22Rv1 (cell line): ENCODE results near the gene ALDH6A1.
A peak's percentile ranks its signal among the peaks of the same experiment; 100 is the strongest.

Experiments
- H3K27ac ChIP-seq: fragments of 450-650 bp; 2 replicates; pipeline ENCODE4 v1.5.1; 2017
- ZFX ChIP-seq: fragments of 450-650 bp; IDR thresholded peaks from 2 replicates; pipeline ENCODE4 v1.6.1; 2017; ENCODE audit warnings: antibody characterized with exemption, borderline replicate concordance
- TF ChIP-seq, protein P1 (sequence below): fragments of 450-650 bp; IDR thresholded peaks from 2 replicates; pipeline ENCODE4 v1.5.1; 2017; ENCODE audit warnings: mild to moderate bottlenecking

ALDH6A1 gene

DNA sequence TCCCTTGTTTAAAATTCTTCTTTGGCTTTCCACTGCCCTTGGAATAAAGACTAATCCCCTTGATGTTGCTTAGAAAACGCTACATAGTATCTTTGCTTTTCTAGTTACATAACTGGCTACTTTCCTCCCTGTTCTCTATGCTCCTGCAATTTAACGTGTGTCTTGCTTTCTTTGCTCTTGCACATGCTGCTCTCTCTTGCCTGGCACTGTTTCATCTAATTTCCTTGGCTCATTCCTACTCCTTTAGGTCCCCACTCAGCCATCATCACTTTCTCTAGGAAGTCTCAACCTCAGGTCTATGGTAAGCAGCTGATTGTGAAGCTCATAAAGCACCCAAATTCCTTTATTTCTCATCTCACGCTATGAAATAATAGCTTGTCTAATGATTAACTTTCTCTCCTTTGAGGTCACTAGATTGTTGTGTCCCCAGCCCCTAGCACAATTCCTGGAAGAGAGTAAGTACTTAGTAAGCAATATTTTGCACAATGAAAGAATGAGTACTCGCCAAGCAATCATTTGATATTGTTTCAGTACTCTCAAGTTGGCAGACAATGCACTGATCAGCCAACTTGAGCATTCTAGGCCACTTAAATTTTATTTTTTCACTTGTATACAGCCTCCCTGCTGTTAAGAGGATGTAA is 3.3 kb downstream of the ALDH6A1 start:
- TF ChIP-seq ZFX = no peak
- H3K27ac ChIP-seq = no peak overlapping the region

DNA sequence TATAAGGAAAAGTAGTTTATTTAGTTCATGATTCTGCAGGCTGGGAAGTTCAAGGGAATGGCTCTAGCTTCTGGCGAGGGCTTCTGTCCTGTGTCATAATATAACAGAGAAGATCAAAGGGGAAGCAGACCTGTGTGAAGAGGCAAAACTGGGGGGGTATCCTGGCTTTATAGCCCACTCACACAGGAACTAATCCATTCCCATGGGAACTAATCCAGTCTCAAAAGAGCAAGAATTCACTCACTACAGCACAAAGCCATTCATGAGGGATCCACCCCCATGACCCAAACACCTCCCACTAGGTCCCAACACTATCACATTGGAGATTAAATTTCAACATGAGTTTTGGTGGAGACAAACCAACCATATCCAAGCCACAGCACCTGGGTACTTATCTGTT is 6.9 kb downstream of the ALDH6A1 start:
- H3K27ac ChIP-seq = no peak overlapping the region
- TF ChIP-seq, protein P1, sequence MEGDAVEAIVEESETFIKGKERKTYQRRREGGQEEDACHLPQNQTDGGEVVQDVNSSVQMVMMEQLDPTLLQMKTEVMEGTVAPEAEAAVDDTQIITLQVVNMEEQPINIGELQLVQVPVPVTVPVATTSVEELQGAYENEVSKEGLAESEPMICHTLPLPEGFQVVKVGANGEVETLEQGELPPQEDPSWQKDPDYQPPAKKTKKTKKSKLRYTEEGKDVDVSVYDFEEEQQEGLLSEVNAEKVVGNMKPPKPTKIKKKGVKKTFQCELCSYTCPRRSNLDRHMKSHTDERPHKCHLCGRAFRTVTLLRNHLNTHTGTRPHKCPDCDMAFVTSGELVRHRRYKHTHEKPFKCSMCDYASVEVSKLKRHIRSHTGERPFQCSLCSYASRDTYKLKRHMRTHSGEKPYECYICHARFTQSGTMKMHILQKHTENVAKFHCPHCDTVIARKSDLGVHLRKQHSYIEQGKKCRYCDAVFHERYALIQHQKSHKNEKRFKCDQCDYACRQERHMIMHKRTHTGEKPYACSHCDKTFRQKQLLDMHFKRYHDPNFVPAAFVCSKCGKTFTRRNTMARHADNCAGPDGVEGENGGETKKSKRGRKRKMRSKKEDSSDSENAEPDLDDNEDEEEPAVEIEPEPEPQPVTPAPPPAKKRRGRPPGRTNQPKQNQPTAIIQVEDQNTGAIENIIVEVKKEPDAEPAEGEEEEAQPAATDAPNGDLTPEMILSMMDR = no peak
- TF ChIP-seq ZFX = no peak

DNA sequence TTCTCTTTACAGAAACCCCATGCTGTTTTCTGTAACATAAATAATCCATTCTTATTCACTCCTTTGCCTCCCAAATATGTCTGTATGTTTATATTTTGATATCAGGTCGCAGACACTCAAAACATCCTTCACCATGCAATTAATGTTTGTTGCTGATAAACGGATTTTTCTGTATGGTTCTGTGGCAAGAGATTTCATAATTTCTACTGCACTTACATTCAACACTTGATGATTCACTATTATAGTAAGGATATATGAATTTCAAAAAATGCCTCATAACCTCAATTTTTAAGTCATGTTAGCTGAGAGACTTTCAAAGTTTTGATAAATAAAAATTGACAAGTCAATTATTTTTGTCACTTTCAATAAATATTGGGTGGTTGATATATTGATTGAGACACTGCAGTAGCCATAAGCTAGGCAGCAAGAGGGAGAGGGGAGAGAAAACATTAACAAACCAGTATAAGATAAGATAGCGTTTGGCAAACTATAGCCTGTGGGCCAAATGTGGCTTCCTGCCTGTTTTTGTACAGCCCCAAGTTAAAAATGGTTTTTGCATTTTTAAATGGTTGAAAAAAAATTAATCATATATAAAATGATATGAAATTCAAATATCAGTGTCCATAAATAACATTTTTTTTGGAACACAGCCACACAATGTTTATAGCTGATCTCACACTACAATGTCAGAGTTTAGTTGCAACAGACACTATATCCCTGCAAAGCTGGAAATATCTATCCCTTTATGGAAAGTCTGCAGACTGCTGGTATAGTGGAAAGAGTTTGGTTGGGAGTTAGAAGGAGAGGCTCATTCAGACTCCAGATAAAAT is 18.3 kb downstream of the ALDH6A1 start:
- no peak overlapping the region for H3K27ac ChIP-seq
- TF ChIP-seq, protein P1 = no peak
- no peak for TF ChIP-seq ZFX

DNA sequence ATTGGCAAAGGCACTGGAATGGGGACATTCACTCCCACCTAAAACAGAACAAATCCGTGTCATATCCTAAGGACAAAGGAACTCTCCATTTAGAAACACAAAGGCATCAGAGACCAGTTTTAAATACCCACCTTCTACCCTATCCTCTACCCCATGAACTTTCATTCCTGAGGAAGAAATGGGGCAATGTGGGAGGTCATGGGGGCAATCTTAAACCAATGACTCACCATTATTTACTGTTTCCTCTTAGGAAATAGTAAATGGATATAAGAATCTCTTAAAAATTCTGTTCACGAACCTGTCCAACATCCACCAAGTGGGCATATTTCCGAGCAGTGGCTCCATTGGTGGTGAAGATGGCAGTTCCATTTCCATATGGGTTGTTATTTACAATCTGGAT is 19.4 kb downstream of the ALDH6A1 start:
- no peak overlapping the region for H3K27ac ChIP-seq
- TF ChIP-seq ZFX = no peak
- TF ChIP-seq, protein P1 = no peak

DNA sequence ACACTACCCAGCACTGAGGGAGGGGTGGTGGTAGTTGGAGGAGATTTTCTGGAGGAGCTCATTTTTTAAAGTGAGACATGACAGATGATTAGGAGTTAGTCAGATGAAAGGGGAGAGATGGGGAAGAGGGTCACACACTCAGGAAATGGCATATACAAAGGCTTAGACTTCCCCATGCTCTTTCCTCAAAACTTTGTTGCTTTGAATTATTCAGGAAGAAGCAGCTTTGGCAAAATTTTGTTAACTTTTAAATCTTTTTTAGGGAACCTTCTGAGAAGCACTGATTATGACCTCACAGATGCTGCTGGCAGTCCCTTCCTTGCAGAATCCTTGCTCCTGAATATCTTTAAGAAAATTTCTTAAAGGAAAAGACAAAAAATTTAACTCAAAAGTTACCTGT is 19.8 kb downstream of the ALDH6A1 start:
- TF ChIP-seq, protein P1 = no peak
- TF ChIP-seq ZFX = no peak
- no peak overlapping the region for H3K27ac ChIP-seq

DNA sequence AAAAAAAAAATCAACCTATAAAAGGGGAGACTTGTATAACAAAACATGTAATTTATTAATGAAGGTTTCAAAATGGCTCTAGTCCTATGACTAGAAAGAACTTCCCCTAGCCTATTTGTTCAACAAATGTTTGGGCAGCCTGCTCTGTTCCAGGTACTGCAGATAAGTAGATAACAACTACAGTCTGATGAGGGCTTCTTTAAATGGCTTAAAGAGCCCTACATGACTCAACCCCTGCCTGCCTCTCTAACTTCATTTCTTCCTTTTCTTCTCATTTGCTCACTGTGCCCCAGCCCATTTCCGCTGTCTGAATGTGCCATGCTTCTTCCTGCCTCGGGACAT is 21.5 kb downstream of the ALDH6A1 start:
- 0 out of 2 replicates have a peak overlapping the region, but pooled peaks have one; percentile 13 for H3K27ac ChIP-seq
- TF ChIP-seq, protein P1 = no peak
- no peak for TF ChIP-seq ZFX

DNA sequence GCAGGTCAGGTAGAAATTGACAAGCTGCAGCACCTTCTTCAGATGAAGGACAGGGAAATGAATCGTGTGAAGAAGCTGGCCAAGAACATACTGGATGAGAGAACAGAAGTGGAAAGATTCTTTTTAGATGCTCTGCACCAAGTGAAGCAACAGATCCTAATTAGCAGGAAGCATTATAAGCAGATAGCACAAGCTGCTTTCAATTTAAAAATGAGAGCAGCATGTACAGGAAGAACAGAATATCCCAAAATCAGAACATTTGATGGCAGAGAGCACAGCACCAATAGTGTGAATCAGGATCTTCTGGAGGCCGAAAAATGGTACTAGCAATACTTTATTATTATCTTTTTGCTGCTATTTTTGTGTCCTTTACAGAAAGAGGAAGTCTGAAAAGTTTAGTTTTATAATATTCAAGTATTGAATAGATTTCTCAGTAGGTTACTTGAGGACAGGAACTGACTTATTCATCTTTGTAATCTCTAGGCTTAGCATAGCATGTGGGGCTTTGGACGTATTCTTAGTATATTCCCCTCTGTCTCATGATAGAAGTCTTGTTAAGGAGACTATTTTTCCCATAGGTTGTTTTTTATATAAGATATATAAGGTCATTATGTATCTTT is 34.3 kb downstream of the ALDH6A1 start:
- H3K27ac ChIP-seq = no peak overlapping the region
- no peak for TF ChIP-seq ZFX
- TF ChIP-seq, protein P1 = no peak
